GM10266 (cell line): Measurements from ENCODE around the gene PRRC2A.

Source experiments
- DNase-seq: peaks from one replicate; pipeline ENCODE4 v3.0.0; 2012; ENCODE audit errors: extremely low spot score
- CTCF ChIP-seq: IDR thresholded peaks from 2 replicates; pipeline ENCODE4 v1.5.1; 2012; ENCODE audit warnings: mild to moderate bottlenecking, low read depth; ENCODE audit not compliant: control insufficient read depth, insufficient read depth; ENCODE audit errors: missing control alignments

PRRC2A gene

GRCh38 chr6:31629014-31629413 lies 8.5 kb downstream of the PRRC2A start:
- no peak for TF ChIP-seq CTCF
- no peak for DNase-seq

DNA sequence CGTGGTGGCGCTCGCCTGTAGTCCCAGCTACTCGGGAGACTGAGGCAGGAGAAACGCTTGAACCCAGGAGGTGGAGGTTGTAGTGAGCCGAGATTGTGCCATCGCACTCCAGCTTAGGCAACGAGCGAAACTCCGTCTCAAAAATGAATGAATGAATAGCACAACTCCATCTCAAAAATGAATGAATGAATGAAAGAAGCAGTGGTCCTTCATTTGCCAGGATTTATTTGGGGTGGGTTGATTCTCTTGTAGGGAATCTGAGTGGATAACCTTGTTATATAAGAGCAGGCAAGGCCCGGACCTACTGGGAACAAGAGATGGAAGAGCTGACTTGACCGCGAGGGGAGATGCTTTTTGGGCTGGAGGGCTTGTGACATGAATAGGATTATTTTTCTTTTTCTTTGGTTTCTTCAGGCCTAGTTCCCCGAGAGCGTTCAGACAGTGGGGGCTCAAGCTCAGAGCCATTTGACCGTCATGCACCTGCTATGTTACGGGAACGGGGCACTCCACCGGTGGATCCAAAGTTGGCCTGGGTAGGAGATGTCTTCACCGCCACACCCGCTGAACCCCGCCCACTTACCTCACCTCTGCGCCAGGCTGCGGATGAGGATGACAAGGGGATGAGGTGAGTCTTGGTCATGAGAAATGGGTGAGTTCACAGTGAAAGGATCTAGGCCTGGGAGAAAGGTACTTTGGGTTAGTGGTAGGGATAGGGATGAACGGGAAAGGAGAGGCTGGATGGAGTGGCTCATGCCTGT lies 9.8 kb downstream of the PRRC2A start:
- no peak for DNase-seq
- TF ChIP-seq CTCF: no peak

GRCh38 chr6:31631209-31631608 lies 10.7 kb downstream of the PRRC2A start:
- TF ChIP-seq CTCF: no peak
- no peak for DNase-seq

DNA sequence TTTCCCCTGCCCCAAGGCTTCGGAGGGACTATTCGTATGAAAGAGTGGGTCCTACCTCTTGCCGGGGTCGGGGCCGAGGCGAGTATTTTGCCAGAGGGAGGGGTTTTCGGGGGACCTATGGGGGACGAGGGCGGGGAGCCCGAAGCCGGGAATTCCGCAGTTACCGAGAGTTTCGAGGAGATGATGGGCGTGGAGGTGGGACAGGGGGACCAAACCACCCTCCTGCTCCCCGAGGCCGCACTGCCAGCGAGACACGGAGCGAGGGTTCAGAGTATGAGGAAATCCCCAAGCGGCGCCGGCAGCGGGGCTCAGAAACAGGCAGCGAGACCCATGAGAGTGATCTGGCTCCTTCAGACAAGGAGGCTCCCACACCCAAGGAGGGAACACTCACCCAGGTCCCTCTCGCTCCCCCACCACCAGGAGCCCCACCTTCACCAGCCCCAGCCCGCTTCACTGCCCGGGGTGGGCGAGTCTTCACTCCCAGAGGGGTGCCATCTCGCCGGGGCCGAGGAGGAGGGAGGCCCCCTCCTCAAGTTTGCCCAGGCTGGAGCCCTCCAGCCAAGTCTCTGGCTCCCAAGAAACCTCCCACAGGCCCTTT lies 11.3 kb downstream of the PRRC2A start:
- TF ChIP-seq CTCF: no peak
- no peak for DNase-seq

GRCh38 chr6:31632279-31632946 lies 11.9 kb downstream of the PRRC2A start:
- no peak for DNase-seq
- TF ChIP-seq CTCF: no peak

DNA sequence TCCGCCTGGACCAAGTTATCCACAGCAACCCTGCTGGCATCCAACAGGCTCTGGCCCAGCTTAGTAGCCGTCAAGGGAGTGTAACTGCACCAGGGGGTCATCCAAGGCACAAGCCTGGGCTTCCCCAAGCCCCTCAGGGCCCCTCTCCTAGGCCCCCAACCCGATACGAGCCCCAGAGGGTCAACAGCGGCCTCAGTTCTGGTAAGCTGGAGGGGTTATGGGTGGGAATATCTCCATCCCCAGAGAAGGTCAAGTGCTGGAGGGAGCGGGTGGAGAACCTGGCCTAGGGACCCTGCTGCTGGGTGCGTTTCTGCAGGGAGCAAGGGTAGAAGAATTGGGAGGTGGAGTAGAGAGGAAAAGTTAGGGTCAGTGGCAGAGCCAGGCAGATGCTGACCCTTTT lies 12.9 kb downstream of the PRRC2A start:
- DNase-seq: no peak
- no peak for TF ChIP-seq CTCF

DNA sequence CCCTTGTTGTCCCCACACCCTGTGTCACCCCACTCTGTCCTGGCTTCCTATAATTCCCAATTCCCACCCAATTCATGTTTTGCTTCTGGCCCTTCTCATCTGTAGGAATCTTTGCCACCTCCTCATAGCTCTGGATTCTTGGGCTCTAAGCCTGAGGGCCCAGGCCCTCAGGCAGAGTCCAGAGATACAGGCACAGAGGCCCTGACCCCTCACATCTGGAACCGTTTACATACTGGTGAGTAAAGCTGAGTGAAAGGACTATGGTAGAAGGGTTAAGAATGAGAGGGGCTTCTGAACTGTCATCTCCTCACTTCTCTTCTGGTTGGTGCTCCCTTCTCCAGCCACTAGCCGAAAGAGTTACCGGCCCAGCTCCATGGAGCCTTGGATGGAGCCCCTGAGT lies 13.6 kb downstream of the PRRC2A start:
- no peak for TF ChIP-seq CTCF
- no peak for DNase-seq
